GM12878 (cell line): ENCODE data around the gene CXCL9. TPM values are rescaled to one million over a fixed set of nuclear protein-coding genes. Genes with fewer than 3 reads are reported as not detected.

Experiments
- ATAC-seq: fragments of 200-7000 bp; cut with Tn5 transposase; 3 replicates; pipeline ENCODE4 v1.9.1; 2020; ENCODE audit warnings: mild to moderate bottlenecking, moderate library complexity
- BruUV-seq: library from RNA; stranded (reverse); fragments of 400-500 nt; replicated peaks from 2 replicates; lab custom pipeline; 2021; lab: Mats Ljungman, UMichigan
- CTCF ChIA-PET: fragments of 300-600 bp; sonication (Branson Sonifier 250); formaldehyde crosslinking; extraction: SDS; loops from one replicate; lab custom pipeline; 2021; ENCODE audit warnings: inconsistent platforms; lab: Yijun Ruan, JAX
- POLR2A ChIA-PET: fragments of 350-600 bp; formaldehyde crosslinking; extraction: SDS; loops from one replicate; lab custom pipeline; 2021; ENCODE audit warnings: inconsistent platforms; lab: Charles Lee
- RAD21 ChIA-PET: fragments of 300-600 bp; sonication (Branson Sonifier 250); formaldehyde crosslinking; loops from one replicate; lab custom pipeline; 2023; ENCODE audit warnings: antibody characterized with exemption; ENCODE audit not compliant: unreplicated experiment; lab: Charles Lee
- SMC1A ChIA-PET: fragments of 300-600 bp; sonication (Branson Sonifier 250); formaldehyde crosslinking; loops from one replicate; lab custom pipeline; 2023; ENCODE audit not compliant: unreplicated experiment, uncharacterized antibody; lab: Charles Lee
- DNase-seq: peaks from one replicate; pipeline ENCODE4 v3.0.0-alpha.2; 2011; ENCODE audit warnings: low read depth, low spot score
- FAIRE-seq: peaks from 3 replicates; lab custom pipeline; 2011; peaks lifted over from hg19 to GRCh38; lab: Jason Lieb, UNC
- H2AFZ ChIP-seq: 2 replicates; pipeline ENCODE4 v1.6.0; 2011; ENCODE audit warnings: low read depth, low read length, control low read depth; ENCODE audit not compliant: control insufficient read depth
- H3K27ac ChIP-seq: 2 replicates; pipeline ENCODE4 v1.5.1; 2011; ENCODE audit warnings: control low read depth; ENCODE audit not compliant: control insufficient read depth, insufficient read depth
- H3K27me3 ChIP-seq, 2 experiments: replicated peaks in 1 of 2; 2 replicates each; pipeline versions ENCODE4 v1.6.0 to v1.6.1; 2011; ENCODE audit warnings: low read length in 1 of 2; ENCODE audit not compliant: control insufficient read depth in 2 of 2, insufficient read depth in 2 of 2
- H3K36me3 ChIP-seq, 2 experiments: 2 replicates each; pipeline ENCODE4 v1.5.1; 2011; ENCODE audit warnings: low read length in 1 of 2; ENCODE audit not compliant: control insufficient read depth in 2 of 2, insufficient read depth in 2 of 2
- H3K4me1 ChIP-seq: 2 replicates; pipeline ENCODE4 v1.6.1; 2011; ENCODE audit warnings: mild to moderate bottlenecking, low read length, moderate library complexity, mixed read lengths; ENCODE audit not compliant: control insufficient read depth, insufficient read depth
- H3K4me2 ChIP-seq: 2 replicates; pipeline ENCODE4 v1.6.0; 2011; ENCODE audit warnings: control low read depth; ENCODE audit not compliant: control insufficient read depth, insufficient read depth
- H3K4me3 ChIP-seq: fragments of 200-600 bp; sonication (generic); 2 replicates; pipeline ENCODE4 v1.5.1; 2016
- H3K79me2 ChIP-seq: 2 replicates; pipeline ENCODE4 v1.6.0; 2011; ENCODE audit warnings: low read length; ENCODE audit not compliant: control insufficient read depth, insufficient read depth
- H3K9ac ChIP-seq: 2 replicates; pipeline ENCODE4 v1.8.0; 2011; ENCODE audit warnings: low read length, control low read depth, mixed read lengths; ENCODE audit not compliant: control insufficient read depth, insufficient read depth
- H3K9me3 ChIP-seq: replicated peaks from 3 replicates; pipeline ENCODE4 v1.5.1; 2011; ENCODE audit warnings: mild to moderate bottlenecking, low read length; ENCODE audit not compliant: control insufficient read depth, insufficient read depth
- H4K20me1 ChIP-seq: 2 replicates; pipeline ENCODE4 v1.6.0; 2011; ENCODE audit not compliant: control insufficient read depth, insufficient read depth
- CBX5 ChIP-seq: sonication (generic); IDR thresholded peaks from 2 replicates; pipeline ENCODE4 v1.6.1; 2016; ENCODE audit warnings: low read depth, moderate library complexity, mild to moderate bottlenecking, inconsistent platforms
- CEBPB ChIP-seq, 2 experiments: fragments of 150-350 bp in 1 of 2; IDR thresholded peaks; 2 replicates each; pipeline ENCODE4 v1.6.1; 2012 to 2014; ENCODE audit warnings: low read depth in 2 of 2, low read length in 2 of 2, borderline replicate concordance in 1 of 2, inconsistent platforms in 1 of 2
- KDM1A ChIP-seq: fragments of 200-600 bp; sonication (generic); IDR thresholded peaks from 2 replicates; pipeline ENCODE4 v1.6.1; 2016; ENCODE audit warnings: borderline replicate concordance
- TARDBP ChIP-seq: IDR thresholded peaks from 2 replicates; pipeline ENCODE4 v1.6.1; 2016; ENCODE audit warnings: borderline replicate concordance
- WGBS: methylation state at CpG from one replicate; pipeline ENCODE4 v1.1.6; 2016; ENCODE audit warnings: low lambda C conversion rate; ENCODE audit not compliant: insufficient replicate concordance, insufficient coverage; ENCODE audit errors: missing lambda C conversion rate; 5-methylcytosine and 5-hydroxymethylcytosine counted together
- in situ Hi-C: fragments of 300-500 bp; cut with MboI; formaldehyde crosslinking; loops from 9 replicates; pipeline ENCODE4 v1.14.3; 2018; ENCODE audit warnings: mixed read lengths
- intact Hi-C: fragments of 100-400 bp; cut with micrococcal nuclease; formaldehyde crosslinking; loops from one replicate; pipeline ENCODE4 v1.14.2; 2022; ENCODE audit not compliant: unreplicated experiment
- polyA plus RNA-seq, 11 experiments: library from polyadenylated mRNA; depleted of rRNA in 4 of 11; unstranded in 6 of 11; stranded (reverse) in 5 of 11; fragments of >200 nt; fragmentation: Nextera tagmentation in 4 of 11; fragmentation: Illumina TruSeq in 1 of 11; extraction: Ambion mirVana in 4 of 11; extraction: Trizol in 1 of 11; gene quantifications; 1 replicate in 1 of 11; 2 replicates in 10 of 11; pipeline versions ENCODE4 v1.2.1 to v1.2.3, GENCODE V29; 2011 to 2016; ENCODE audit warnings: inconsistent platforms in 2 of 11, missing spikeins in 2 of 11, low read depth in 1 of 11
- total RNA-seq, 4 experiments: library from RNA; depleted of rRNA in 3 of 4; stranded (reverse); fragments of >200 nt in 3 of 4; fragmentation: Illumina TruSeq in 1 of 4; extraction: Trizol in 1 of 4; gene quantifications; 2 replicates each; pipeline versions ENCODE4 v1.2.1 to v1.2.3, GENCODE V29; 2013 to 2021
- TF ChIP-seq, protein P1 (sequence below): fragments of 450-650 bp; conservative IDR thresholded peaks from 2 replicates; pipeline ENCODE4 v1.6.1; 2017; ENCODE audit warnings: mild to moderate bottlenecking, moderate library complexity

CXCL9 gene
- total and polyA plus RNA-seq, 10 of the 15 experiments (the other 5 are each of a cell fraction or from before 2014, with no cell fraction given) = 0.03 to 0.46 (median 0.22) TPM; not detected in 1

DNA sequence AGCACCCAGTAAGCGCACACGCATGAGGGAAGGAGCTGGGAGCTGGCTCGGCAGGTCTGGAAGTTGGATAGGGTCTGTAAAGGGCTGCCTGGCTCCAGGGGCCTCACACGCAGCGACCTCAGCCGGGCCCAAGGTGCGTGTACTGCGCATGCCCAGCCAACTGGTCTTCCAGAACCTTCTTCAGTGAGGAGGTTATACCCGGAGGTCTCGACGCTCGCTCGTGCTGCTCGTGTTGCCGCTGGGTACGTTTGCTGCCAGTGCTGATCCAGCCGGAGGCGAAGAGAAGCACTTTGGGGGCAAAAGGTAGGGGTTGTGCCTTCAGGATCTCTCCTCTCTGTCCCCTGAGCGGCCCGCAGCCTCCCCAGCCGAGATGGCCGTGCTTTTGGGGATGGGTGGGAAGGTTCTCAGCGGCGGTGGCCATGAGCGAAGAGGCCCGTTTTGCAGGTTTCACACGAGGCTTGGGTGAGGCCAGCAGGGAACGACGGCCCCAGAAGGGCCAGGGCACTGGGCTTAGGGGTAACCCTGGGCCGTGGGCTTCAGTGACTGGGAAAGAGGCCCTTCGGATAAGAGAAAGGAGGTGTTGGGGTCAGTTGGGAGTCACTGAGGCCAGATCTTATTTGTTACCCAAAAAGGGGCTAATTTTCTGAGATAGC, 3.8 kb upstream of the CXCL9 start:
- 93% methylated on average over 31 of the region's 31 CpGs for WGBS
- SMC1A ChIA-PET = no interaction called here
- Histone ChIP-seq H3K4me2 (peak overlapping the region; percentile 96), H3K9ac (peak overlapping the region; percentile 15; the same call in 1 of the 2 replicates), H3K27me3 (peaks cover 0 to 2% of the 10 kb centered on the region in 2 experiments; a peak in 1 of 4 replicates), H3K36me3 (no peaks in the 10 kb centered on the region), H3K4me3 (peak overlapping the region; percentile 23; the same call in 1 of the 2 replicates), H3K79me2 (no peaks in the 10 kb centered on the region), H3K9me3 (no peaks in the 10 kb centered on the region; the same call in 2 of the 3 replicates), H3K27ac (peak overlapping the region; percentile 85), H2AFZ (peak overlapping the region; percentile 74; the same call in 1 of the 2 replicates), H4K20me1 (no peaks in the 10 kb centered on the region), H3K4me1 (peaks cover 42% of the 10 kb centered on the region)
- CTCF ChIA-PET = interaction anchor here (0.7 to 1.4 kb wide), 3 partner anchors 26 to 43 kb away, joined by 3 read pairs; no protein-coding TSS in a partner anchor
- ATAC-seq = no peak
- intact Hi-C loops (loop anchor here (5.0 kb wide), 1 partner anchor 46 kb away; no protein-coding TSS in a partner anchor), in situ Hi-C loops (no loop called here)
- no peak for FAIRE-seq
- no peak for DNase-seq
- TF ChIP-seq CEBPB (IDR thresholded peaks at IDR 0.05; ENCODE audit: borderline replicate concordance in 1 of 2, low read depth in 2 of 2, low read length in 2 of 2) = no peak
- no peak for TF ChIP-seq CBX5
- no peak for TF ChIP-seq KDM1A
- no peak for TF ChIP-seq TARDBP
- TF ChIP-seq, protein P1, sequence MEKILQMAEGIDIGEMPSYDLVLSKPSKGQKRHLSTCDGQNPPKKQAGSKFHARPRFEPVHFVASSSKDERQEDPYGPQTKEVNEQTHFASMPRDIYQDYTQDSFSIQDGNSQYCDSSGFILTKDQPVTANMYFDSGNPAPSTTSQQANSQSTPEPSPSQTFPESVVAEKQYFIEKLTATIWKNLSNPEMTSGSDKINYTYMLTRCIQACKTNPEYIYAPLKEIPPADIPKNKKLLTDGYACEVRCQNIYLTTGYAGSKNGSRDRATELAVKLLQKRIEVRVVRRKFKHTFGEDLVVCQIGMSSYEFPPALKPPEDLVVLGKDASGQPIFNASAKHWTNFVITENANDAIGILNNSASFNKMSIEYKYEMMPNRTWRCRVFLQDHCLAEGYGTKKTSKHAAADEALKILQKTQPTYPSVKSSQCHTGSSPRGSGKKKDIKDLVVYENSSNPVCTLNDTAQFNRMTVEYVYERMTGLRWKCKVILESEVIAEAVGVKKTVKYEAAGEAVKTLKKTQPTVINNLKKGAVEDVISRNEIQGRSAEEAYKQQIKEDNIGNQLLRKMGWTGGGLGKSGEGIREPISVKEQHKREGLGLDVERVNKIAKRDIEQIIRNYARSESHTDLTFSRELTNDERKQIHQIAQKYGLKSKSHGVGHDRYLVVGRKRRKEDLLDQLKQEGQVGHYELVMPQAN = no peak
- POLR2A ChIA-PET = no interaction called here
- RAD21 ChIA-PET = interaction anchor here (0.8 to 1.1 kb wide), 2 partner anchors 15 to 48 kb away, joined by 4 read pairs; no protein-coding TSS in a partner anchor
- no TSS peak for BruUV-seq
